Measurements from ENCODE around the gene TAF5L.
"Not testable (repeated sequence)": the region's sequence is repeated elsewhere in the genome, so short reads cannot be mapped to it uniquely, and the experiment has no call there.

The TAF5L gene

DNA sequence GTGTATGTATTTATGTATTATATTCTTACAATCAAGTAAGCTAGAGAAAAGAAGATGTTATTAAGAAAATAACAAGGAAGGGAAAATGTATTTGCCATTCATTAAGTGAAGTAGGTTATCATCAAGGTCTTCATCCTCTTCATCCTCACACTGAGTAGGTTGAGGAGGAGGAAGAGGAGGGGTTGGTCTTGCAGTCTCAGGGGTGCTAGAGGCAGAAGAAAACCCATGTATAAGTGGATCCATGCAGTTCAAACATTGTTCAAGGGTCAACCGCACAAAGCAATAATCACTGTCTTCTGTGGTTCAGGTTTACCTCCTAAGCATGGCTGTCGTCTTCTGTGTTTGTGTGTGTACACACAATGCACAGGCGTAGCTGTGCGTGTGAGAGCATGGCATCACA, 17.0 kb upstream of the TAF5L start:
- DNase-seq (ENCODE audit: extremely low read depth in 1 of 2, low read depth in 1 of 2), result no peak

DNA sequence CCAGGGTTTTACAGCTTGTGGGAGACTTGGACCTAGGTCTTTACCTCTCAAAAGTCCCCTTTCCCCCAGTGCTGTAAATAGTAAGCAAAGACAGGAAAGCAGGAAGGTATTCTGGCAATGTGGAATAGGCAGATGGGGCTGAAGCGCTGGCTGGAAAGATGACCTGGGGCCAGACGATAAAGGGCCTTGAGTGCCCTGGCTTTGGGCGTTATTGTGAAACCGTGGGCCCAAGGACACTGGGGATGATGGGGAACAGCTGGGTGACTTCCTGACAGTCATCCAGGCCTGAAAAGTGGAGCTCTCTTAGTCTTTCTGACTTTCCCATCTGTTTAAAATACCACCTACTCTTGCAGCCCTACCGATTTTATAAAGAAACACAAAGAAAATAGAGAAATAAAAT, 16.5 kb upstream of the TAF5L start:
- no peak for DNase-seq (ENCODE audit: extremely low read depth in 1 of 2, low read depth in 1 of 2)

DNA sequence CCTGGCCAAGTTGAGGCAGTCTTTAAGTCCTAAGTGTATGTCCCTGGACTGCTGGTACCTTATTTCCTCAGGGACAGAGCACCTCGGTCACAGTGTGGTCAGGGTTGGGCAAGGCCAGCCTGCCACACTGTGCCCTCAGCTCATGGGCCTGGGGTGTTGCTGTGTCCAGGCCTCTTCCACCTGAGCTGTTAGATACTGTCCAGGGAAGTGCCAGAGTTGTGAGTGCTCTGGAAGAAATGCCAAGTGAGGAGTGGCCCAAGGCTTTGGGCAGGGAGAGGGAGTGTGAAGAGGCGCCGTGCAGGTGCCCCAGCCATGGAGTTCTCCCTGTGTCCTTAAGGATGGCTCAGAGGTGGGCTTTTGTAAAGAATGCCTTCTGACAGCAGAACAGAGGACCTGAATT, 15.4 kb upstream of the TAF5L start:
- no peak for DNase-seq (ENCODE audit: extremely low read depth in 1 of 2, low read depth in 1 of 2)

DNA sequence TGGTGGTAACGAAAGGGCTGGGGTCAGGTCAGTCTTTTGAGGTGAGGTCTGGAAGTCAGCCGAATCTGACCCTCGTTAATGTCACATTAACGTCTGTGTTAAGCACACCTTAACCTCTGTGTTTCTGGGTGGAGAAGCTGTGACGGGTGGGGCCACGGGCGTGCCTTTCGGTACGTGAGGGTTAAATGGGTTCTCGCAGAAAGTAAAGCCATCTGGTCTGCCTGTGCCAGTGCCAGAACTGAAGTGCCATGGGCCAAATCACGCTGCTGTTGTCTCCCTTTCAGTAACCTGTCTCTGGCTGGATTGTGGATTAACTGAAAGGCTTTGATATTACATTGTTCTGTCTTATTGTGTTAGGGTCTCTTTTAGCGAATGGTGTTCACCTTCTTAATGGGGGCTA, 14.5 kb upstream of the TAF5L start:
- no peak for DNase-seq (ENCODE audit: extremely low read depth in 1 of 2, low read depth in 1 of 2)

DNA sequence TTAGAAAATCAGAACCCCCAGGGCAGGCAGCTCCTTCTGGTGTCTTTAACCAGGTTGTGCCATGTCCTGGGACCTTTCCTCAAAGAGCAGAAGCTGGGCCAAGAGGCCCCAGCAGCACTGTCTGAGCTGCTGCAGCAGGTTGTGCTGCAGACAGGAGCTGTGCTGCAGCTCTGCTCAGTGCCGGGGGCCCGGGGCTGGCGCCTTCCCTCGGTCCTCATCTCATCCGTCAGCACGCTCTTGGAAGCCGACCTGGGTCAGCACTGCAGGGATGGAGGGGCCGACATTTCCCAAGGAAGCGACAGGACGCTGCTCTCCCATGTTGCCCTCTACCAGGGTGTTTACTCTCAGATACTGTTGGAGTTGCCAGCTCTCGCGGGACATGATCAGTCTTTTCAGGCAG, 11.8 kb upstream of the TAF5L start:
- DNase-seq (ENCODE audit: extremely low read depth in 1 of 2, low read depth in 1 of 2), result no peak

DNA sequence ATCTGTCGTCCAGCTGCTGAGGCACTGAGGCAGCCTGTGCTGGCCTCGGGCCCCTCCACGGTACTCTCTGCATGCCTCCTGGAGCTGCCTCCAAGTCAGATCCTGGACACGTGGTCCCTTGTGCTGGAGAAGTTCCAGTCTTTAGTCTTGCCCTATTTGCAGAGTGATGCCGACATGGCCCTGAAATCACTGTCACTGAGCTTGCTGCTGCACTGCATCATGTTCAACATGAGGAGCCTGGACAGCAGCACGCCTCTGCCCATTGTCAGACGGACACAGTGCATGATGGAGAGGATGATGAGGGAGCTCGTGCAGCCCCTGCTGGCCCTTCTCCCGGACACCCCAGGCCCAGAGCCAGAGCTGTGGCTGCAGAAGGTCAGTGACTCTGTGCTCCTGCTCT, 10.1 kb upstream of the TAF5L start:
- DNase-seq (ENCODE audit: extremely low read depth in 1 of 2, low read depth in 1 of 2), result no peak

DNA sequence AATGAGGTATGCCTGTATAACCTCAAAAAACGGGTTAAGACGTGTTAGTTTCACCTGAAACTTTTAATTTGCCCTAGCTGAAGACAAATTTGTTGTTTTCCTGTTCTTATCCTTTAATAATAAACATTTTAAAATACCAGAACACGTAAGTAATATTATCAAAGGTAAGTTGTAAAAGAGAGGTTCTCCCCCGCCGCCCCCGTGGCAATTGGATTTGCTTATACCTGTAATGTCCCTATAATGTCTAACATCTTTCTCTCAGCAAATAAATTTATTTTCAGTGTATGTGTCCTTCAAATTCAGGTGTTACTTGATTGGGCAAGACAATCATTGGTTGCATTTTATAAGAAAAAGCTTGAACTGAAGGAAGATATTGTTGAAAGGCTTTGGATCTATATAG, 6.0 kb upstream of the TAF5L start:
- DNase-seq (ENCODE audit: extremely low read depth in 1 of 2, low read depth in 1 of 2), result no peak

DNA sequence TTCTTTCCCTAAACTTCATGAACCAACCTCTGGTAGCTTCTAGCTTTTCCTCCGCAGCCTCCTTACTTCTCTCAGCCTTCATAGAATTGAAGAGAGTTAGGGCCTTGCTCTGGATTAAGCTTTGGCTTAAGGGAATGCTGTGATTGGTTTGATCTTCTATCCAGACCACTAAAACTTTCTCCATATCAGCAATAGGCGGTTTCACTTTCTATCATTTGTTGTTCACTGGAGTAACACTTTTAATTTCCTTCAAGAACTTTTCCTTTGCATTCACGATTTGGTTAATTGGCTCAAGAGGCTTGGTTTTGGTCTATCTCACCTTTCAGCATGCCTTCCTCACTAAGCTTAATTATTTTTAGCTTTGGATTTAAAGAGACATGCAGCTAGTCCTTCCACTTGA, 5.2 kb upstream of the TAF5L start:
- DNase-seq (ENCODE audit: extremely low read depth in 1 of 2, low read depth in 1 of 2), result no peak

DNA sequence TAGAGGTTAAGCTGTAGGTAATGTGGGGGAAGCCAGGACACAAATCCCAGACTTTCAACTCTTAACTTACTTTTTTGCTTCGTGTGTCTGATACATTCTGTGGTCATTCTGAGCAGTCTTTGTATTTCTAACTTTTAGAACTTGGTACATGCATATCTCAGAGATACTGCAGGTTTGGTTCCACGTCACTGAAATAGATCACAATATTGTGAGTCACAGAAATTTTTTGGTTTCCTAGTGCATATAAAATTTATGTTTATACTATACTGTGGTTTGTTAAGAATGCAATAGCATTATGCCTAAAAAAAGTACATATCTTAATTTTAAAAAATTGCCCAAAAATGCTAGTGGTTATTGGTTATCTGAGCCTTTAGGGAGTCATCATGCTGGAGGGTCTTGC, 3.3 kb upstream of the TAF5L start:
- no peak for DNase-seq (ENCODE audit: extremely low read depth in 1 of 2, low read depth in 1 of 2)

DNA sequence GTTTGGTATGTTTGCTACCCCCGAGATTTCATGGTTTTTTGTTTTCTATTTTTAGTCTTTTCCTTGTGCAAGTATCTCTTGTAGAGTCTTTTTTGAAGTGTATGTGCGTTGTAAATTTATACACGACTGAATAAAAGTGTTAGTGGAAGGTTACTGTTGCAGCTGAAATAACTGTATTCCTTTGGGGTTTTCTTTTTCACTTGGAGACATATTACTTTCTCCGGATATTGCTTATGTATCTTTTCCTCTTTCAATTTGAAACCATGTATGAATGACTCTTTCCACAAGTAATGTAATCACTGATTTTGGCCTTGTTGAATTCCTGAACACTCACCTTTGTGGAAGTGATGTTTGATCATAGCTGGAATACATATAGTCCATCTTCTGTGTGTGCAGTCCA, 1.1 kb upstream of the TAF5L start:
- DNase-seq (ENCODE audit: extremely low read depth in 1 of 2, low read depth in 1 of 2), result no peak

DNA sequence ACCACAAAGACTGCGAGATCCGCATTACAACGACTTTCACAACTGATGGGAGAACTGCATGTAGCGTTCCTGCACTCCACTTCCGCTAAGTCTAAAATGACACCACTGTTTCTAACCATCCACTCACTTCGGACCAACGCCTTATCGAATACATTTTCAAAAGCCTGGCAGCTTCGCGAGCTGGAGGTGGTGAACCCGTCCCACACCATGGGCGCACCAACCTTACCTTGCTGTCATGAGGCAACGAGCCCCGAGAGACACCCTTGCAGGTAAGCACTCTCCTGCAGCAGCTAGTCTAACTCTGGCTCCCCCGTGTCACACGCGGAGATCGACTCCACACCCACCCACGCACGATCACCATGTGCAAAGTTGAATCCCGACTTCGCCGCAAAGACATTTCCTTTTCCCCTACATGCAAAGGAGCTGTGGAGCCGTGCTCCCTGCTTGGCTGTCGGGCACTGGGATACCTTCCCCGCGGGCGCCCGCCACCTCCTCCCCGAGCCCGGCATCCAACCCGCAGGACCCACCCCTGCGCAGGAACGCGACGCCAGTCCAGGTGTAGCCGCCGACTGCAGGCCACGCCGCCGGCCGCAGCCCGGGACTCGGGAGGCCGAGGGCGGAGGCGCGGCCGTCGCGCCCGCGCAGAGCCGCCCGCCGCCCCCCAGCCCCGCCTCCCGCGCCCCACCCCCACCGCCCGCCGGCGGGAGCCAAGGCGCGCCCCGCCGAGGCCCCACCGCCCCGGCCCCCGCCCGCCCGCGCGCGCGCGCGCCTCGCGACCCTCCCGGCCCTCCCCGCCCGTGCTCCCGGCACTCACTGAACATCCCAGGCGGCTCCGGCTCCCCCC, 629 bp downstream of the TAF5L start:
- peak in 1 of 2 donors; percentile 15 for DNase-seq (ENCODE audit: extremely low read depth in 1 of 2, low read depth in 1 of 2)

DNA sequence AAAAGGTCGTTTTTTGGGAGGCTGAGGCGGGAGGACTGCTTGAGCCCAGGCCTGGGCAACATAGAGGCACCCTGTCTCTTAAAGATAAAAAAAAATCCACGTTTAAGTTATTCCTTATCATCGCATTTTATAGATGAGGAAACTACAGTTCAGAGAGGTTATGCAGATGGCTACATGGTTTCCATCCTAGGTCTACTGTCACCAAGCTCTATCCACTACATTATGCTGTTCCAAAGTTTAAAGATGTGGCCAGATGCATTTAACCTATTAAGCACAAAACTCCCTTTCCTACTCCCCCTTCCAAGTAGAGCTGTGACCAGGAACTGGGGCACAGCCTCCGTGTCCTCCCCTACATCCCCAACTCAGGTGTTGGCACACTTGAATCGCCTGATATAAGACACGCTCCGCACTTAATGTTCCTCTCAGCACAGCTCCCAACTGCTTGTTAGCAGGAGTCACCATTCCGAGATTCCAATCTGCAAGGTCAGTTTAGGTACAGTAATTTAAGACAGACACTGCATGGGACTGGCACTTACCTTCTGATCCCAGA, 1.3 kb downstream of the TAF5L start:
- DNase-seq (ENCODE audit: extremely low read depth in 1 of 2, low read depth in 1 of 2), result no peak

DNA sequence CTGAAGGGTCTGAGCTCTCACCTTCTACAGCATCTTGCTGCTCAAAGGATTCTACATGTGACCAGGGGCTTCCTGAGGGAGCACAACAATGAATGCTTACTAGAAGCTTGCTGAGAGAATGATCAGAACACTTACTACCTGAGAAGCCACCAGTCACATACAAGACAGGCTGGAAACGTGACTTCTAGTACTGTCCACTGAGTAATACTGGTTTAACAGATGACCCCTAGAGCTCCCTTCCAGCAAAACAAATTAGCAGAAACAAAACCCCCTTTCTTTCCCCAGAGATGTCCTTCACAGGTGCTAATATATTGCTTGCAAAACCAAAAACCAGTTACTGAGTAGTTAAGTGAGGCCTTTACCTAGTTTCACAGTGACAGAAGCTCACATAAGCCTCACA, 2.1 kb downstream of the TAF5L start:
- no peak for DNase-seq (ENCODE audit: extremely low read depth in 1 of 2, low read depth in 1 of 2)

DNA sequence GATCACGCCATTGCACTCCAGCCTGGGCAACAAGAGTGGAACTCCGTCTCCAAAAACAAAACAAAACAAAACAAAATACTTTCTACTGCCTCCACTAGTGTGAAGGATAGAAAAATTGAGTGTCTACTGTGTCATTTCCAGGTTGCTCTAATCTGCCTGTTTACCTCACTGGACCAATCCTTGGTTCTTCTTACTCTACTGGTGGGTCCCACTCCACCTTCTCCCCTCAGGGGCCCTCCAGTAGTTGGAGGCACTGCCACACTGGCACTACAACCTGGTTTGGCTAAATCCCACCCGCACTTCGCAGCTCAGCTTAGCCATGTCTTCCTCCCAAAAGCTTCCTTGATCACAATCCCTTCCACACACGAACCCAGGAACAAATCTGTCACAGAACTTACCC, 2.7 kb downstream of the TAF5L start:
- DNase-seq (ENCODE audit: extremely low read depth in 1 of 2, low read depth in 1 of 2), result no peak

DNA sequence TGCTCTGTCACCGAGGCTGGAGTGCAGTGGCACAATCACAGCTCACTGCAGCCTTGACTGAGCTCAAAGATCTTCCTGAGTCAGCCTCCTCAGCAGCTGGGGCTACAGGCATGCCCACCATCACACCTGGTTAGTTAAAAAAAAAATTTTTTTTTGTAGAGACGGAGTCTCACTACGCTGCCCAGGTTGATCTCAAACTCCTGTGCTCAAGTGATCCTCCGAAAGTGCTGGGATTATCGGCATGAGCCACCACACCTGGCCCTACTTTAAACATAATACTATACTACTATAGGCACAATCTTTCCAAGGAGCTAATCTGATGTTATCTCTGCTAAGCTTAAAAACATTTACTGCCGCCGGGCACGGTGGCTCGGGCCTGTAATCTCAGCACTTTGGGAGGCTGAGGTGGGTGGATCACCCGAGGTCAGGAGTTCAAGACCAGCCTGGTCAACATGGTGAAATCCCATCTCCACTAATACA, 3.2 kb downstream of the TAF5L start:
- not testable (repeated sequence) for DNase-seq (ENCODE audit: extremely low read depth in 1 of 2, low read depth in 1 of 2)

DNA sequence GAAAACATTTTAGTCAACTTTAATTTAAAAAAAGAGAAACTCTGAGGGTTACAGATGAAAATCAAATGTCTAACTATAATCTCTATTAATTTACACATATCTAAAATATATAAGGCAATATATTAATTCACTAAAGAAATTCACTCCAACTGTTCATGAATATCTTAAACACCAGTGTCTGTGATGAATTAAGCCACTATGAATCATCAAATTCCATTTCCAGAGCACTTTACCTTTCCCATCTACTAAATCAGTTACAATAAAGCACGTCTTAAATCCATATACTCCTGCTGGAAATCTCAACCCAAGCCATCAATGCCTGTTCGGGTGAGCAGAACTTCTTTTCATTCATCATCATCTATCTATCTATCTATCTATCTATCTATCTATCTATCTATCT, 4.3 kb downstream of the TAF5L start:
- DNase-seq (ENCODE audit: extremely low read depth in 1 of 2, low read depth in 1 of 2), result no peak

DNA sequence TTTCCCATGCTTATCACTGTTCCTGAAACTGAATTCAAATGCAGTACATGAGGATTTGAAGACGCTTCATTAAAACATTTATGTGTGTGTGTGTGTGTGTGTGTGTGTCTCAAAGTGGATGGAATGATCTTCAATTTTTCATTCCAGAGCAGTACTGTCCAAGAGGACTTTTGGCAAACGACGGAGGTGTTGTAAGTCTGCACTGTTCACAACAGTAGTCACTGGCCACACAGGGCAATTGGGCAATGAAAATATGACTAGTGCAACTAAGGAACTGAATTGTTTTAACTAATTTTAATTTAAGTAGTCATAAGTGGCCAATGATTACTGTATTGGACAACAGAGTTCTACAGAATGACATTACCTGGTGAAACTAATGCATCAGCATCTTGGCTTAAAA, 5.0 kb downstream of the TAF5L start:
- no peak for DNase-seq (ENCODE audit: extremely low read depth in 1 of 2, low read depth in 1 of 2)

DNA sequence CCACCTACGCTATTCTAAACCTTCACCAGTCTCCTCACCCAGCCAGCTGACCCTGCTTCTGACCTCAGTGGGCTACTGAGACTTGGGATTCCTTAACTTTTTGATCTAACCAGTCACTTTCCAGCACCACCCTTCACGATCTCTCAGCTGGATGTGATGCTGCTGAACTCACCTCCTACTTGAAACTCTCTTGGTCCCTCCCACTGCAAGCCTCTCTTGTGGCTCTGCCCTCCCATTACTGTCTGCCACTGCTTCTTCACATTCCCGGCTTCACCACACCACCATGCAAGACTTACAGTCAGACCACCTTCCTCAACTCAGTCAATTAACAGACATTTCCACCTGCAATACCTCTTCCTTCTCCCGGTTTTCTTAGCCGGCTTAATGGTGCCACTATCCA, 6.3 kb downstream of the TAF5L start:
- no peak for DNase-seq (ENCODE audit: extremely low read depth in 1 of 2, low read depth in 1 of 2)

DNA sequence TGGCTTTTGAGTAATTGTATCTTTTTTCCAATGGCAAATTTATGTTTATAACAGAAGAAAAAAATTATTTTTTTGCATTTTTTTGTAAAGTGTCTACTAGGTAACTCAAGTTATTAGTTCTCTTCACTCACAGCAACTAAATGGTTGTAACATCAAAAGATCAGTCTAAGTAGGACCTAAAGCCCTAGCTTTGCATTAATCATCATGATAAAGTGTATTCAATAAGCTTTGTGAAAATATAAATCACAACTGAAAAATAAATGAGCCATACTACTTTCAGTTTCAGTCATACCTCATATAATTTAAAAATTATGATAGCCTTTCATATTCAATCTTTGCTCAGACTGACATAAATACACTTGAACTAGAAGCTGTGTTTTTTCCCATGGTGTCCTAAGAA, 6.9 kb downstream of the TAF5L start:
- DNase-seq (ENCODE audit: extremely low read depth in 1 of 2, low read depth in 1 of 2), result no peak

DNA sequence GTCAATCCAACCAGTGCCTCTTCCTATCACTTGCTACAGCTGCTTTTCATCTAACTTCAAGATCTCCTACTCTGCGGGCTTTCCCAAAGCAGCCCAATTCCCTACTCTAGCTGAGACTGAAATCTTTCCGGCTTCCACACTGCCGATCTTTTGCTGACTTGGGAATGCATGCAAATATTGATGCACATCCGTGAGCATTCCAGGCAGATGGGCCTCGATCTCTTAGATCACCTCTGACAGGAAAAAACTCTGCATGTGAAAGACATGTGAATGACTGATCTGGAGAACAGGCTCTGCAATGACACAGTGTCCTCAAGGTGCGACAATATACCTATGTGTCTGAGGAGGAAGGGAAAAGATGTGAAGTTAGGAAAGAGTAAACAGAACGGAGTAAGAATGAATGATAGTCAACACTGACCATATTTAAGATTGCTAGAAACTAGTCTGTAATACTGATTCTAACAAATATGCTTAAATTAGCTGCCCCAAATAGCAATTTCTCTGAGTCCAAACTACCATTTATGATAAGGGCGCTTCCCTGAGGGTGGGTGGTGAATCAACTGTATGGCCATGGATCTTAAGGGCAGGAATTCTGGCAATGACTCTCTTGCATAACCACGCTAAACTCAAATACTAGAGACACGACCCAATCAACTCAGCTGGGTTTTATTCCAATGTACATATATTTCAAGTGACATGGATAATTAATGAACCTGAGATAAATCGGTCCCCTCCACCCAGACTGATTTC, 8.4 kb downstream of the TAF5L start:
- no peak for DNase-seq (ENCODE audit: extremely low read depth in 1 of 2, low read depth in 1 of 2)

DNA sequence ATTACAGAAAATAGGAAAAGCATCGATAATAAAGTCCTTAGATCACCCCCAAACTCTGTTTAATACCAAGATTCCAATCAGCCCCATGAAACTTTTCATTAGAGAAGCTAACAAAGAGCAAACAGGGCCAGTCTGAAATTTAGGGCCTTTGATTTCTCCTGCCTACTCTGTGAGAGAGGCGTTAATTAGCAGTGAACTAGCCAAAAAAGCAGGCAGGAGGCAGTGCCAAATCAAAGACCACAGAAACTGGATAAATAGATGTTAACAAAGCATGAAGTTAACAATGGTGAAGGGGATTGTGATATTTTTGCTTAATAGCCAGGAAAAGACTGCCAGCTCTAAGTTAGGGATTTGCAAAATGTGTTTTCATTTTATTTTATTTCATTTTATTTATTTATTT, 11.2 kb downstream of the TAF5L start:
- no peak for DNase-seq (ENCODE audit: extremely low read depth in 1 of 2, low read depth in 1 of 2)

DNA sequence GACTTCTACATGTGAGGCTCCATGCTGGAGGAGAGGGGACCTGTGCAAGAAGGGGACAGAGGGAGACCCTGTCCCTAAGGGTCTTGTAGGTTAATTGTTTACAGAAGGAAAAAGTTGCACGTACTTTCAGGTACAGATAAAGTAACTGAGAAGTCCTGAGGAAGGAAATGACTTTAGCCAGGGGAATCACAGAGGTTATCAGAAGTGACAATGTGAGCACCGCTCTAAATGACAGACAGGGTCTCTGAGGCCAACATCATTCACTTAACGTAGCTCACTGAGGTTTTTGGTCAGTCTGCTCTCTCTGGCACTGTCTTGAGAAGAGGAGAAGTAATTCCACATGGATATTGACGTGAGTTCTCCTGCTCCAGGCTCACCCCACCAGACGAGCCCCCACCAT, 12.0 kb downstream of the TAF5L start:
- no peak for DNase-seq (ENCODE audit: extremely low read depth in 1 of 2, low read depth in 1 of 2)
